ENCODE data around the gene TRPC4AP. TPM values are rescaled to one million over a fixed set of nuclear protein-coding genes. Genes with fewer than 3 reads are reported as not detected.

Gene TRPC4AP, protein sequence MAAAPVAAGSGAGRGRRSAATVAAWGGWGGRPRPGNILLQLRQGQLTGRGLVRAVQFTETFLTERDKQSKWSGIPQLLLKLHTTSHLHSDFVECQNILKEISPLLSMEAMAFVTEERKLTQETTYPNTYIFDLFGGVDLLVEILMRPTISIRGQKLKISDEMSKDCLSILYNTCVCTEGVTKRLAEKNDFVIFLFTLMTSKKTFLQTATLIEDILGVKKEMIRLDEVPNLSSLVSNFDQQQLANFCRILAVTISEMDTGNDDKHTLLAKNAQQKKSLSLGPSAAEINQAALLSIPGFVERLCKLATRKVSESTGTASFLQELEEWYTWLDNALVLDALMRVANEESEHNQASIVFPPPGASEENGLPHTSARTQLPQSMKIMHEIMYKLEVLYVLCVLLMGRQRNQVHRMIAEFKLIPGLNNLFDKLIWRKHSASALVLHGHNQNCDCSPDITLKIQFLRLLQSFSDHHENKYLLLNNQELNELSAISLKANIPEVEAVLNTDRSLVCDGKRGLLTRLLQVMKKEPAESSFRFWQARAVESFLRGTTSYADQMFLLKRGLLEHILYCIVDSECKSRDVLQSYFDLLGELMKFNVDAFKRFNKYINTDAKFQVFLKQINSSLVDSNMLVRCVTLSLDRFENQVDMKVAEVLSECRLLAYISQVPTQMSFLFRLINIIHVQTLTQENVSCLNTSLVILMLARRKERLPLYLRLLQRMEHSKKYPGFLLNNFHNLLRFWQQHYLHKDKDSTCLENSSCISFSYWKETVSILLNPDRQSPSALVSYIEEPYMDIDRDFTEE
- 10 to 100 TPM; 25.7 to 26.9 TPM for polyA plus RNA-seq

DNA sequence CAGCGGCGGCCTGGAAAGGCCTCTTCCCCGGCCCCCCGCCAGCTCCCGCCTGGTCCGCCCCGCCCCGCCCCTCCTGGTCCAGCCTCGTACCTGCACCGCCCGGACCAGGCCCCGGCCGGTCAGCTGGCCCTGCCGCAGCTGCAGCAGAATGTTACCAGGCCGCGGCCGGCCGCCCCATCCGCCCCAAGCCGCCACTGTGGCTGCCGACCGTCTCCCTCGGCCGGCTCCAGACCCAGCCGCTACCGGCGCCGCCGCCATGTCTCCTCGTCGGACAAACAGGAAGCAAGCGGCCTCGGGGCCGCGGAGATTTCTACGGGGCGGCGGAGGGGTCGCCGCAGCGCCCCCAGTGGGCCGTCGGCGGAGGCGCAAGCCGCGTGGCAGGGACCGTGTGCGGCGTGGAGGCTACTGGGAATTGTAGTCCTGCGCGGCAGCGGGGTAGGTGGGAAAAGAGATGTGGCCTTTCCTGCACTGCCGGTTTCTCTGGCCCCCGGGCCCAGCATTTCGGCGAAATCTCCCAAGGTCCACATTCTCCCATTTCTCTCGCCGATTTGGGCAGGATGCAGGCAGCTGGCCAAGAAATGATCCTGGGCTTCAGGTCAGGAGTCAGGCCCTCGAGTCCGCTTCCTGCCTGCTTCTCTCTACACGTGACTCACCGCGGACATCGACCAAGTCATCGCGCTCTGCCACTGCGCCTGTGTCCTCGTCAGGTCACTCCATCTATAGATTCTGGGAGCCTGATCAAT lies at the start of gene TRPC4AP:
Gene TRPC4AP (minus strand): TSS at position 284 of the 743 bp plus-strand sequence. CDS start 26 bp downstream, at position 258.
- H3K4me3 ChIP-seq (ENCODE audit: low read depth in 1 of 2, low read length in 2 of 2), result peak within 1 kb of the TSS; percentile 93 to 99
- H3K4me1 ChIP-seq (ENCODE audit: control insufficient read depth in 2 of 2, insufficient read depth in 2 of 2, low read length in 1 of 2), result peaks cover 2 to 7% of the 10 kb centered on the region in 2 donors
- no peaks in the 10 kb centered on the region for H3K9me3 ChIP-seq (ENCODE audit: control insufficient read depth in 2 of 2, insufficient read depth in 1 of 2, low read depth in 1 of 2, low read length in 1 of 2)
- peak within 1 kb of the TSS; percentile 94 to 96 for H3K27ac ChIP-seq (ENCODE audit: low read depth in 2 of 2, low read length in 1 of 2)
- 1 to 2% methylated on average over 61 to 69 of the region's 69 CpGs for WGBS, 2 donors
- no peaks in the 10 kb centered on the region for H3K36me3 ChIP-seq (ENCODE audit: control insufficient read depth in 2 of 2, insufficient read depth in 2 of 2, low read length in 1 of 2)
- H3K27me3 ChIP-seq (ENCODE audit: control insufficient read depth in 1 of 2, insufficient read depth in 2 of 2, low read length in 2 of 2), result no peaks in the 10 kb centered on the region

DNA sequence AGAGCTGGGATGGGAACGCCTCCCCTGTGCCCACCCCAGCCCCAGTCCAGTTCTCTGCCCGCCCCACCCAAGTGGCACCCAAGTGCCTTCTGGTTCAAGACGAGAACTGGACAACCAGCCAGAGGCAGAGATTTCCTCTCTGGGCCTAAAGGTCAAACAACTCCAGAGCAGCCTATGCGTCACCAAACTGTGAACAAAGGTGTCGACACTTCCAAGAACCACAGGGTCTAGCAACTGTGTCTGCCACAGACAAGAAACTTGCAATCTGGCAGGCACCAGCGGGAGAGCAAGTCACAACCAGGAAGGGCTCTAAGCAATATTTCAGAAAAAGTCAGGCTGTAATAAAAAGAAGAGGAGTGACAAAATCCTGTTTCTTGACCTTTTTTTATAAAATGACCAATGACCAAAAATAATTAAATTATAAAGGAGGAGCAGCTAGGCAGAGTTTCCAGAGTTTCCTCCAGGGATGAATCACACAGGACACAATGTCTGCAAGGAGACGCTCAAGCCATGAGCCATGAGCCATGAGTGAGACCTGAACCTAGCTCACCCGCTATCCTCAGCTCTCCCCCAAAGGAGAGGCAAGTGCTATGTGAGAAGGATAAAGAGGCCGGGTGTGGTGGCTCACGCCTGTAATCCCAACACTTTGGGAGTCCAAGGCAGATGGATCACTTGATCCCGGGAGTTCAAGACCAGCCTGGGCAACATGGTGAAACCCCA lies 43.4 kb upstream of the TRPC4AP start:
- H3K27ac ChIP-seq (ENCODE audit: low read depth in 2 of 2, low read length in 1 of 2), result no peak overlapping the region
- no peaks in the 10 kb centered on the region for H3K27me3 ChIP-seq (ENCODE audit: control insufficient read depth in 1 of 2, insufficient read depth in 2 of 2, low read length in 2 of 2)
- H3K36me3 ChIP-seq (ENCODE audit: control insufficient read depth in 2 of 2, insufficient read depth in 2 of 2, low read length in 1 of 2), result peaks cover 16 to 32% of the 10 kb centered on the region in 2 donors
- no peaks in the 10 kb centered on the region for H3K9me3 ChIP-seq (ENCODE audit: control insufficient read depth in 2 of 2, insufficient read depth in 1 of 2, low read depth in 1 of 2, low read length in 1 of 2)
- WGBS, 2 donors, result 90 to 93% methylated on average over 11 of the region's 11 CpGs
- no peak overlapping the region for H3K4me3 ChIP-seq (ENCODE audit: low read depth in 1 of 2, low read length in 2 of 2)
- H3K4me1 ChIP-seq (ENCODE audit: control insufficient read depth in 2 of 2, insufficient read depth in 2 of 2, low read length in 1 of 2), result no peaks in the 10 kb centered on the region

DNA sequence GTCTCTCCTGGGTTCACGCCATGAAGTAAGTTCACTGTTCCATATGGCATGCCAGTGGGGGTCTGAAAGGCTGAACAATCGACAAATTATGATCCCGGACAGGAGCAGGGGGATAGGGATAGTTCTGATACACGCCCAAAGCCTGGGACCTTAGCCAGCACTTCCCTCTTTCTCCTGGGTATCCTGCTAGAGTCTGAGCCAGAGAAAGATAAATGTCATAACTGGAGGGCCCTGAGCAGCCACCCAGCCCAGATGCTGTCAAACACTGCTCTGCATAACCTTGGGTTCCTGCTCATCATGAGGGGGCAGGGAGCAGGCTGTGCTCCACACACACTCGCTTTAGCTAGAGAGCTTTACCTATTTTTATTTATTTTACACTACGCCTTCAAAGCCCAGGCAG lies 42.3 kb upstream of the TRPC4AP start:
- Histone ChIP-seq H3K4me1 (ENCODE audit: control insufficient read depth in 2 of 2, insufficient read depth in 2 of 2, low read length in 1 of 2) (no peaks in the 10 kb centered on the region), H3K27ac (ENCODE audit: low read depth in 2 of 2, low read length in 1 of 2) (no peak overlapping the region), H3K9me3 (ENCODE audit: control insufficient read depth in 2 of 2, insufficient read depth in 1 of 2, low read depth in 1 of 2, low read length in 1 of 2) (no peaks in the 10 kb centered on the region), H3K36me3 (ENCODE audit: control insufficient read depth in 2 of 2, insufficient read depth in 2 of 2, low read length in 1 of 2) (peaks cover 19 to 35% of the 10 kb centered on the region in 2 donors), H3K27me3 (ENCODE audit: control insufficient read depth in 1 of 2, insufficient read depth in 2 of 2, low read length in 2 of 2) (no peaks in the 10 kb centered on the region), H3K4me3 (ENCODE audit: low read depth in 1 of 2, low read length in 2 of 2) (no peak overlapping the region)
- WGBS, 2 donors, result 80 to 81% methylated on average over 6 of the region's 6 CpGs

DNA sequence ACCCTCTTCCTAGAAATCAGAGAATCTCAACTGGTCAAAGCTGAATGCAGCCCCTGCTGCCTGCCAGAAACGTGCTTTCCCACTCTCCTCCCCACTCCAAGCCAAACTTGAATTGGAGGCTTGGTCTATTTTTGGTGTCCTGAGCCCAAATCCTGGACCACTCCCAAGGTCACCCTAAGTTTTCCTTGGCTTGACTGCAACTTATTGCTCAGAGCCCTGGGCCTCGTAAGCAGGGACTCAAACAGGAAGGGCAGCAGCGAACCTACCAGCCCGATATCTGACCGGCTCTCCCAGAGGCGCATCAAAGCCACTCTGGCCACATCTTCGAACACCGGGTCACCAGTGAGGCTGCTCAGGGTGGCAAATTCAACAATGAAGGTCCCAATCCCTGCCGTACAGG lies 41.9 kb upstream of the TRPC4AP start:
- H3K27me3 ChIP-seq (ENCODE audit: control insufficient read depth in 1 of 2, insufficient read depth in 2 of 2, low read length in 2 of 2), result no peaks in the 10 kb centered on the region
- H3K27ac ChIP-seq (ENCODE audit: low read depth in 2 of 2, low read length in 1 of 2), result no peak overlapping the region
- 65 to 82% methylated on average over 9 of the region's 9 CpGs for WGBS, 2 donors
- H3K9me3 ChIP-seq (ENCODE audit: control insufficient read depth in 2 of 2, insufficient read depth in 1 of 2, low read depth in 1 of 2, low read length in 1 of 2), result no peaks in the 10 kb centered on the region
- peaks cover 19 to 35% of the 10 kb centered on the region in 2 donors for H3K36me3 ChIP-seq (ENCODE audit: control insufficient read depth in 2 of 2, insufficient read depth in 2 of 2, low read length in 1 of 2)
- H3K4me3 ChIP-seq (ENCODE audit: low read depth in 1 of 2, low read length in 2 of 2), result no peak overlapping the region
- H3K4me1 ChIP-seq (ENCODE audit: control insufficient read depth in 2 of 2, insufficient read depth in 2 of 2, low read length in 1 of 2), result no peaks in the 10 kb centered on the region

DNA sequence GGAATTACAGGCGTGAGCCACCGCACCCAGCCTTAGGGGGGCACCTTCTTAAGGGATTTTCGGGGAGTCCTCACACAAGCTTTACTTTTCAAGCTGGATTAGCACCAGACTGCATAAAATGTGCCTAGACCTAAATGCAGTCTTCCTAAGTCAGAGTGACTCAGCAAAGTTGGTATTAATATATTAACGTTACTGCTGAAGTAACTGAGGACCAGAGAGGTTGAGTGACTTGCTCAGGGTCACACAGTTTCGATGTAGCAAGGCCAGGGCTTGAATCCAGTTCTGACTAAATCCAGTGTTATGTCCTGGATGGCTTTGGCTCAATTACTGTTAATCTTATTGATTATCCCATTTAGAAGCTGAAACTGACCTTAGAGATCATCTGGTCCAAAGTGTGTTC lies 41.1 kb upstream of the TRPC4AP start:
- Histone ChIP-seq H3K36me3 (ENCODE audit: control insufficient read depth in 2 of 2, insufficient read depth in 2 of 2, low read length in 1 of 2) (peaks cover 19 to 35% of the 10 kb centered on the region in 2 donors), H3K9me3 (ENCODE audit: control insufficient read depth in 2 of 2, insufficient read depth in 1 of 2, low read depth in 1 of 2, low read length in 1 of 2) (no peaks in the 10 kb centered on the region), H3K4me3 (ENCODE audit: low read depth in 1 of 2, low read length in 2 of 2) (no peak overlapping the region), H3K27ac (ENCODE audit: low read depth in 2 of 2, low read length in 1 of 2) (no peak overlapping the region), H3K4me1 (ENCODE audit: control insufficient read depth in 2 of 2, insufficient read depth in 2 of 2, low read length in 1 of 2) (no peaks in the 10 kb centered on the region), H3K27me3 (ENCODE audit: control insufficient read depth in 1 of 2, insufficient read depth in 2 of 2, low read length in 2 of 2) (no peaks in the 10 kb centered on the region)
- 86 to 87% methylated on average over 5 of the region's 5 CpGs for WGBS, 2 donors

DNA sequence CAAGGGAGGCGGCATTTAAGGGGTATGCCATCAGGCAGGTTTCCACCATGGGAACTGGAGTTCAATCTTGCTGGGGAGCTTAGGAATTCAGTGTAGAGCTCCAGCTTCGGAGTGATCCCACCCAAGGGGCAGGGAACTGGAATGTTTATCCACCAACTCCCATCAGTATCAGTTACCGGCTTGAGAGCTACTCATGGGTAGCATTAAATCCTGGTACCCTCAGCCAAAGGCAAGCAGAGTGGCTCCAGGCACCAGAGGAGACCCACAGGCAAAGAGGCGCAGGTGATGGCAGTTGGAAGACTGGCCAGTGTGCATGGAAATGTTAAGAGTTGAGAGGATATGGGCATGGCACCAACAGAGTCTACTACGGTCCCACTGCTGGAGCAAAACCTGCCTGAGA lies 40.4 kb upstream of the TRPC4AP start:
- Histone ChIP-seq H3K27ac (ENCODE audit: low read depth in 2 of 2, low read length in 1 of 2) (no peak overlapping the region), H3K27me3 (ENCODE audit: control insufficient read depth in 1 of 2, insufficient read depth in 2 of 2, low read length in 2 of 2) (no peaks in the 10 kb centered on the region), H3K9me3 (ENCODE audit: control insufficient read depth in 2 of 2, insufficient read depth in 1 of 2, low read depth in 1 of 2, low read length in 1 of 2) (no peaks in the 10 kb centered on the region), H3K4me3 (ENCODE audit: low read depth in 1 of 2, low read length in 2 of 2) (no peak overlapping the region), H3K36me3 (ENCODE audit: control insufficient read depth in 2 of 2, insufficient read depth in 2 of 2, low read length in 1 of 2) (peaks cover 19 to 35% of the 10 kb centered on the region in 2 donors), H3K4me1 (ENCODE audit: control insufficient read depth in 2 of 2, insufficient read depth in 2 of 2, low read length in 1 of 2) (no peaks in the 10 kb centered on the region)
- 93 to 97% methylated on average over 5 of the region's 5 CpGs for WGBS, 2 donors

DNA sequence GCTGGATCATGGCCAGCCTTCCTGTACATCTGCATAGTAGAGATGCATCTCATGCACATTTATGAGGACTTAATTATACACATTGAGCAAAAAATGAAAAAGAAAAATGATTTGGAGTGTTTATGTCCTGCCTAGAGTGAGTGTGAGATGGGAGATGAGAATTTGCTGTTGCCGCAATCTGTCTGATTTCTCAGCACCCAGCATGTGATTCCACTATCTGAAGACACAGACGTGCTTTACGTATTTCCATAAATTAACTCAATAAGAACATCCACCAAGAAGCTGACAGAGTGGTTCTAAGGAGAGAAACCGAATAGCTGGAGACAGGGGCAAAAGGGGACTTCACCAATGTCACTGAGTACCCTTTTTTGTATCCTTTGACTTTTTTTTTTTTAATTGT lies 39.3 kb upstream of the TRPC4AP start:
- Histone ChIP-seq H3K4me3 (ENCODE audit: low read depth in 1 of 2, low read length in 2 of 2) (no peak overlapping the region), H3K36me3 (ENCODE audit: control insufficient read depth in 2 of 2, insufficient read depth in 2 of 2, low read length in 1 of 2) (peaks cover 11 to 26% of the 10 kb centered on the region in 2 donors), H3K27ac (ENCODE audit: low read depth in 2 of 2, low read length in 1 of 2) (no peak overlapping the region), H3K4me1 (ENCODE audit: control insufficient read depth in 2 of 2, insufficient read depth in 2 of 2, low read length in 1 of 2) (no peaks in the 10 kb centered on the region), H3K27me3 (ENCODE audit: control insufficient read depth in 1 of 2, insufficient read depth in 2 of 2, low read length in 2 of 2) (no peaks in the 10 kb centered on the region), H3K9me3 (ENCODE audit: control insufficient read depth in 2 of 2, insufficient read depth in 1 of 2, low read depth in 1 of 2, low read length in 1 of 2) (no peaks in the 10 kb centered on the region)
- 87 to 92% methylated on average over 4 of the region's 4 CpGs for WGBS, 2 donors

DNA sequence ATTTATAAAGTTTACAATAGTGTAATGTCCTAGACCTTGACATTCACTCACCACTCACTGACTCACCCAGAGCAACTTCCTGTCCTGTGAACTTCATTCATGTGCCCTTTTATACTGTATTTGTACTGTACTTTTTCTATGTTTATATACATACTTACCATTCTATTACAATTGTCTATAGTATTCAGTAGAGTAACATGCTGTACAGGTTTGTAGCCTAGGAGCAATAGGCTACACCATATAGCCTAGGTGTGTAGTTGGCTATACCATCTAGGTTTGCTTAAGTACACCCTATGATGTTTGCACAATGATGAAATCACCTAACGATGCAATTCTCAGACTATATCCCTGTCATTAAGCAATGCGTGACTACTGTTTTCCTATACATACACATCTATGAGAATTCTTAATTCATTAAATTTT lies 37.1 kb upstream of the TRPC4AP start:
- WGBS, 2 donors, result 77 to 79% methylated on average over 2 of the region's 2 CpGs
- H3K36me3 ChIP-seq (ENCODE audit: control insufficient read depth in 2 of 2, insufficient read depth in 2 of 2, low read length in 1 of 2), result peaks cover 11 to 27% of the 10 kb centered on the region in 2 donors

DNA sequence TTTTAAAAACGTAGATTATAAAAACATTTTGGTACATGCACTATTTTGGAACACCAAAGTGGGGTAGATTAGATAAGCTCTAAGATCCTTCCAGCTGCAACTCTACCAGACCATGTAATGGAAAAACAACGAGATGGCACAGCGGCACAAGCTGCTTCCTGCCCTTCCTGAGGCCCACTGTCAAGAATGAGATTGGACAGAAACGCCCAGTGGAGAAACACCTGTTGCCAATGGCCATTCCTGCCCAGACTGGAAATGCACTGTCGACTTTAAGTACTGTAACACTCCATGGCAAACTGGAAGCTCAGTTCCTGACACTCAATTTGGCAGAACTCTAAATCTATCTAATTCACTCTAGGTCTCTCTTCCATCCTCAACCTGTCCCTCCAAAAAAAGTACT lies 33.1 kb upstream of the TRPC4AP start:
- H3K36me3 ChIP-seq (ENCODE audit: control insufficient read depth in 2 of 2, insufficient read depth in 2 of 2, low read length in 1 of 2), result peaks cover 3 to 19% of the 10 kb centered on the region in 2 donors
- WGBS, 2 donors, result 87 to 94% methylated on average over 5 of the region's 5 CpGs
- H3K9me3 ChIP-seq (ENCODE audit: control insufficient read depth in 2 of 2, insufficient read depth in 1 of 2, low read depth in 1 of 2, low read length in 1 of 2), result no peaks in the 10 kb centered on the region
- H3K27ac ChIP-seq (ENCODE audit: low read depth in 2 of 2, low read length in 1 of 2), result no peak overlapping the region
- H3K4me1 ChIP-seq (ENCODE audit: control insufficient read depth in 2 of 2, insufficient read depth in 2 of 2, low read length in 1 of 2), result no peaks in the 10 kb centered on the region
- H3K4me3 ChIP-seq (ENCODE audit: low read depth in 1 of 2, low read length in 2 of 2), result no peak overlapping the region
- no peaks in the 10 kb centered on the region for H3K27me3 ChIP-seq (ENCODE audit: control insufficient read depth in 1 of 2, insufficient read depth in 2 of 2, low read length in 2 of 2)

More for the DNA sequence above, 37.1 kb upstream of the TRPC4AP start:
- Histone ChIP-seq H3K4me1 (ENCODE audit: control insufficient read depth in 2 of 2, insufficient read depth in 2 of 2, low read length in 1 of 2) (no peaks in the 10 kb centered on the region), H3K27ac (ENCODE audit: low read depth in 2 of 2, low read length in 1 of 2) (no peak overlapping the region), H3K4me3 (ENCODE audit: low read depth in 1 of 2, low read length in 2 of 2) (no peak overlapping the region), H3K9me3 (ENCODE audit: control insufficient read depth in 2 of 2, insufficient read depth in 1 of 2, low read depth in 1 of 2, low read length in 1 of 2) (no peaks in the 10 kb centered on the region), H3K27me3 (ENCODE audit: control insufficient read depth in 1 of 2, insufficient read depth in 2 of 2, low read length in 2 of 2) (no peaks in the 10 kb centered on the region)

Measured in esophagus (tissue), 2 donors.